H9 (cell line): Measurements from ENCODE around the gene QARS1. TPM values are rescaled to one million over a fixed set of nuclear protein-coding genes. Genes with fewer than 3 reads are reported as not detected.
A peak's percentile ranks its signal among the peaks of the same experiment; 100 is the strongest.

Experiments
- DNase-seq: peaks from one replicate; pipeline ENCODE4 v3.0.0-alpha.2; 2017
- H2AFZ ChIP-seq: one replicate; pipeline ENCODE4 v1.6.1; 2013; ENCODE audit warnings: mild to moderate bottlenecking, low read length, control low read depth, moderate library complexity
- H2AK5ac ChIP-seq: 2 replicates; pipeline ENCODE4 v1.6.1; 2013; ENCODE audit warnings: low read length, control low read depth, mixed read lengths; ENCODE audit not compliant: insufficient read length
- H2BK120ac ChIP-seq: one replicate; pipeline ENCODE4 v1.6.1; 2013; ENCODE audit warnings: low read depth, mild to moderate bottlenecking, low read length, control low read depth, inconsistent platforms; ENCODE audit not compliant: poor library complexity, severe bottlenecking
- H2BK12ac ChIP-seq: 2 replicates; pipeline ENCODE4 v1.6.1; 2013; ENCODE audit warnings: low read length, control low read depth, mixed read lengths, low read depth; ENCODE audit not compliant: insufficient read length
- H2BK15ac ChIP-seq: 2 replicates; pipeline ENCODE4 v1.6.1; 2013; ENCODE audit warnings: low read depth, low read length, control low read depth
- H2BK20ac ChIP-seq: one replicate; pipeline ENCODE4 v1.6.1; 2013; ENCODE audit warnings: low read depth, mild to moderate bottlenecking, low read length, control low read depth, inconsistent platforms; ENCODE audit not compliant: poor library complexity, severe bottlenecking
- H2BK5ac ChIP-seq: 2 replicates; pipeline ENCODE4 v1.6.1; 2013; ENCODE audit warnings: low read length, control low read depth, mixed read lengths; ENCODE audit not compliant: insufficient read length
- H3K14ac ChIP-seq: 2 replicates; pipeline ENCODE4 v1.6.1; 2013; ENCODE audit warnings: low read length, control low read depth; ENCODE audit not compliant: insufficient read depth
- H3K18ac ChIP-seq: 2 replicates; pipeline ENCODE4 v1.6.1; 2013; ENCODE audit warnings: low read depth, mild to moderate bottlenecking, mixed read lengths, low read length, control low read depth; ENCODE audit not compliant: insufficient read length
- H3K23ac ChIP-seq: 2 replicates; pipeline ENCODE4 v1.6.1; 2013; ENCODE audit warnings: low read length, control low read depth, mixed read lengths, low read depth; ENCODE audit not compliant: insufficient read length
- H3K23me2 ChIP-seq: 2 replicates; pipeline ENCODE4 v1.6.1; 2013; ENCODE audit warnings: low read depth, mild to moderate bottlenecking, mixed read lengths, low read length, control low read depth; ENCODE audit not compliant: insufficient read length, poor library complexity, severe bottlenecking
- H3K27ac ChIP-seq: 2 replicates; pipeline ENCODE4 v1.5.1; 2013; ENCODE audit warnings: low read length, control low read depth, mixed read lengths, low read depth; ENCODE audit not compliant: insufficient read length
- H3K27me3 ChIP-seq: 2 replicates; pipeline ENCODE4 v1.6.1; 2013; ENCODE audit warnings: low read length, control low read depth, inconsistent platforms; ENCODE audit not compliant: insufficient read depth
- H3K4ac ChIP-seq: 2 replicates; pipeline ENCODE4 v1.6.1; 2013; ENCODE audit warnings: low read depth, mild to moderate bottlenecking, control low read depth, inconsistent platforms, low read length, moderate library complexity
- H3K4me1 ChIP-seq: 2 replicates; pipeline ENCODE4 v1.6.1; 2013; ENCODE audit warnings: low read length, control low read depth, inconsistent platforms; ENCODE audit not compliant: insufficient read depth
- H3K4me2 ChIP-seq: 2 replicates; pipeline ENCODE4 v1.6.1; 2013; ENCODE audit warnings: low read length, control low read depth, mixed read lengths; ENCODE audit not compliant: insufficient read length, insufficient read depth
- H3K56ac ChIP-seq: 2 replicates; pipeline ENCODE4 v1.6.1; 2013; ENCODE audit warnings: low read depth, mild to moderate bottlenecking, mixed read lengths, low read length, control low read depth; ENCODE audit not compliant: insufficient read length
- H3K79me1 ChIP-seq: 2 replicates; pipeline ENCODE4 v1.6.1; 2013; ENCODE audit warnings: low read depth, mild to moderate bottlenecking, moderate library complexity, low read length, control low read depth, inconsistent platforms; ENCODE audit not compliant: insufficient read depth, poor library complexity, severe bottlenecking
- H3K79me2 ChIP-seq: 2 replicates; pipeline ENCODE4 v1.6.1; 2013; ENCODE audit warnings: low read length, control low read depth, inconsistent platforms; ENCODE audit not compliant: insufficient read depth
- H3K9ac ChIP-seq: 2 replicates; pipeline ENCODE4 v1.6.1; 2013; ENCODE audit warnings: low read length, control low read depth, mixed read lengths; ENCODE audit not compliant: insufficient read length; ENCODE audit errors: extremely low read depth
- H3K9me3 ChIP-seq: one replicate; pipeline ENCODE4 v1.6.1; 2013; ENCODE audit warnings: low read depth, low read length, inconsistent platforms; ENCODE audit not compliant: control insufficient read depth
- H3T11ph ChIP-seq: one replicate; pipeline ENCODE4 v1.6.1; 2013; ENCODE audit warnings: mild to moderate bottlenecking, low read length, control low read depth, inconsistent platforms
- H4K20me1 ChIP-seq: one replicate; pipeline ENCODE4 v1.6.1; 2013; ENCODE audit not compliant: control insufficient read depth, insufficient read length, insufficient read depth
- H4K5ac ChIP-seq: 2 replicates; pipeline ENCODE4 v1.6.1; 2013; ENCODE audit warnings: low read depth, mild to moderate bottlenecking, mixed read lengths, low read length, control low read depth; ENCODE audit not compliant: insufficient read length
- H4K8ac ChIP-seq: replicated peaks from 2 replicates; pipeline ENCODE4 v1.6.1; 2013; ENCODE audit warnings: low read length, control low read depth, mixed read lengths, low read depth; ENCODE audit not compliant: insufficient read length
- H4K91ac ChIP-seq: 2 replicates; pipeline ENCODE4 v1.6.1; 2013; ENCODE audit warnings: low read depth, mild to moderate bottlenecking, moderate library complexity, mixed read lengths, low read length, control low read depth; ENCODE audit not compliant: insufficient read length
- H3K27ac Mint-ChIP-seq, 3 experiments: 2 replicates in 2 of 3; 3 replicates in 1 of 3; pipeline ENCODE4 v1.8.0; 2020 to 2021; ENCODE audit warnings: mixed read lengths in 3 of 3, mild to moderate bottlenecking in 1 of 3, moderate library complexity in 1 of 3
- H3K27me3 Mint-ChIP-seq: 2 replicates; pipeline ENCODE4 v1.8.0; 2021; ENCODE audit warnings: low read depth, mild to moderate bottlenecking, moderate library complexity, mixed read lengths
- H3K36me3 Mint-ChIP-seq, 3 experiments: 2 replicates in 2 of 3; 3 replicates in 1 of 3; pipeline ENCODE4 v1.8.0; 2020 to 2021; ENCODE audit warnings: low read depth in 3 of 3, mixed read lengths in 3 of 3; ENCODE audit not compliant: insufficient read depth in 1 of 3
- H3K4me1 Mint-ChIP-seq, 2 experiments: 2 replicates each; pipeline ENCODE4 v1.8.0; 2020; ENCODE audit warnings: mixed read lengths in 2 of 2
- H3K4me3 Mint-ChIP-seq, 2 experiments: 2 replicates in 1 of 2; 3 replicates in 1 of 2; pipeline ENCODE4 v1.8.0; 2020 to 2021; ENCODE audit warnings: mild to moderate bottlenecking in 2 of 2, mixed read lengths in 2 of 2, moderate library complexity in 1 of 2
- H3K9me3 Mint-ChIP-seq, 2 experiments: 2 replicates in 1 of 2; 3 replicates in 1 of 2; pipeline ENCODE4 v1.8.0; 2020; ENCODE audit warnings: mild to moderate bottlenecking in 2 of 2, mixed read lengths in 2 of 2, moderate library complexity in 1 of 2
- WGBS: extraction: QIAGEN DNeasy Blood & Tissue Kit; methylation state at CpG from one replicate; pipeline ENCODE4 v1.1.7; 2013; ENCODE audit warnings: missing lambda C conversion rate, low lambda C conversion rate, mixed read lengths; ENCODE audit not compliant: insufficient read length; ENCODE audit errors: extremely low coverage; 5-methylcytosine and 5-hydroxymethylcytosine counted together
- total RNA-seq: library from RNA; stranded (reverse); gene quantifications from 2 replicates; pipeline ENCODE4 v1.2.1, GENCODE V29; 2021
- TF ChIP-seq, protein P1 (sequence below): fragments of 200-600 bp; sonication (generic); conservative IDR thresholded peaks from 3 replicates; pipeline ENCODE4 v1.8.0; 2021; ENCODE audit warnings: antibody characterized with exemption, mild to moderate bottlenecking

QARS1 gene
- total RNA-seq, 1 experiment from 2014 or later: 390 TPM

DNA sequence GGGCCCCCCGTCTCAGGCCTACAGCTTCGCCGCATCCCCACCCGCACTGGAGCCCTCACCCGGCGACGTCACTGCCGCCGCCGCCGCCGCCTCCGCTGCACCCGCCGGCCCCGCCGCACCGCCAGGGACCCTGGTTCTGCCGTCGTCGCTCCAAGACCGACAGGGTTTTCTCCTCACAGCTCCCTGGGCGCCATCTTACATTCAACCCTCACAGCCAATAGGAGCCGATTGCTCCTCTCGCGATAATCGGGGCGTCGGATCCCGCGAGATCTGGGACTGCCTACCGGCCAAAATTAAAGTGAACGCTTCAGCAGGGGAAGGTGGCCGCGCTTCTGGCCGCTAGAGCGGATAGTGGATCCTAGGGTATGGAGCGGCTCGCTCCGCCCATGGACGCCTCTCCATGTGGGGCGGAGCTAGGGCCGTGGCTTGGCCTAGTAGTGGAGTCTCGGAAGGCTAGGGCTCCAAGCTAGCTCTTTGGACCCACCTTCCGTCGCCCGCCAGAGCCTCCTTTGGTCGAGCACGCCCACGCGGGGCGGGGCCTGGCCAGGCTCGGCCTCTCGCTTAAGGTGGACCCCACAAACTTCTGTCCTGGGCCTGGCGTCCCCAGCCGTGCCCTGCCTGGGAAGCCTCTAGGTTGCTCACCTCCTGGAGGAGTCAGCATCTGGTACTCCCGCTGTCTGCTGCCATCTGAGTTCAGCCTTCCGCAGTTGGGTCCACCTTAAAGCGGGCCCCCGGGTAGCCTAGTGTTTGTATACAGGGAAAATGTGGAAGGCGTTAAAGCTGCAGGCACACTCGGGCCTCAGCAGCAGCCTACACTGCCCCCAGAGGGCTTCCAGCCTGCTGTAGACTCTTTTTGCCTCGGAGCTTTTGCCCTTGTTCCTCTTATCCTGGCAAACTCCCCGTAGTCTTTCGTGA, 10.4 kb downstream of the QARS1 start, which contains the start of gene QRICH1:
Gene QRICH1, minus strand, starts transcription at position 219 of the 915 bp plus-strand sequence. CDS start 17,054 bp downstream, outside the sequence.
- Histone ChIP-seq H3K9ac (peak within 1 kb of the TSS; percentile 90), H4K8ac (no peak within 1 kb of the TSS), H3K18ac (peak within 1 kb of the TSS; percentile 69), H3K23ac (no peak within 1 kb of the TSS), H3K14ac (peak within 1 kb of the TSS; percentile 91), H3K79me1 (no peaks in the 10 kb centered on the region), H2AFZ (no peak within 1 kb of the TSS), H3K4me1 (peaks cover 2% of the 10 kb centered on the region; the same call in 1 of the 2 replicates), H2BK5ac (peak within 1 kb of the TSS; percentile 43), H3K9me3 (no peaks in the 10 kb centered on the region), H3K23me2 (peaks cover 7% of the 10 kb centered on the region), H3K27ac (peak within 1 kb of the TSS; percentile 79), H4K5ac (no peak within 1 kb of the TSS), H3K4me2 (peak within 1 kb of the TSS; percentile 85), H4K91ac (no peak within 1 kb of the TSS), H3T11ph (no peak within 1 kb of the TSS), H2AK5ac (no peak within 1 kb of the TSS), H2BK120ac (no peak within 1 kb of the TSS), H2BK20ac (no peak within 1 kb of the TSS), H3K79me2 (peaks cover 29% of the 10 kb centered on the region), H3K4ac (no peak within 1 kb of the TSS; the same call in 1 of the 2 replicates), H4K20me1 (no peaks in the 10 kb centered on the region), H3K27me3 (no peaks in the 10 kb centered on the region), H3K56ac (no peak within 1 kb of the TSS), H2BK15ac (no peak within 1 kb of the TSS), H2BK12ac (no peak within 1 kb of the TSS)
- Mint-ChIP-seq H3K4me3 (peak within 1 kb of the TSS; percentile 89 to 95), H3K27me3 (no peaks in the 10 kb centered on the region), H3K9me3 (no peaks in the 10 kb centered on the region), H3K36me3 (peaks cover 23 to 55% (median 48%) of the 10 kb centered on the region in 3 experiments), H3K4me1 (peaks cover 9 to 19% of the 10 kb centered on the region in 2 experiments), H3K27ac (peak within 1 kb of the TSS; percentile 99)
- no CpG with 5 or more reads among the region's 65 CpGs for WGBS
- TF ChIP-seq, protein P1, sequence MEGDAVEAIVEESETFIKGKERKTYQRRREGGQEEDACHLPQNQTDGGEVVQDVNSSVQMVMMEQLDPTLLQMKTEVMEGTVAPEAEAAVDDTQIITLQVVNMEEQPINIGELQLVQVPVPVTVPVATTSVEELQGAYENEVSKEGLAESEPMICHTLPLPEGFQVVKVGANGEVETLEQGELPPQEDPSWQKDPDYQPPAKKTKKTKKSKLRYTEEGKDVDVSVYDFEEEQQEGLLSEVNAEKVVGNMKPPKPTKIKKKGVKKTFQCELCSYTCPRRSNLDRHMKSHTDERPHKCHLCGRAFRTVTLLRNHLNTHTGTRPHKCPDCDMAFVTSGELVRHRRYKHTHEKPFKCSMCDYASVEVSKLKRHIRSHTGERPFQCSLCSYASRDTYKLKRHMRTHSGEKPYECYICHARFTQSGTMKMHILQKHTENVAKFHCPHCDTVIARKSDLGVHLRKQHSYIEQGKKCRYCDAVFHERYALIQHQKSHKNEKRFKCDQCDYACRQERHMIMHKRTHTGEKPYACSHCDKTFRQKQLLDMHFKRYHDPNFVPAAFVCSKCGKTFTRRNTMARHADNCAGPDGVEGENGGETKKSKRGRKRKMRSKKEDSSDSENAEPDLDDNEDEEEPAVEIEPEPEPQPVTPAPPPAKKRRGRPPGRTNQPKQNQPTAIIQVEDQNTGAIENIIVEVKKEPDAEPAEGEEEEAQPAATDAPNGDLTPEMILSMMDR: peak; percentile 67
- peak; percentile 97 for DNase-seq
